ENCODE measurements around the gene SNCA.
A peak's percentile ranks its signal among the peaks of the same experiment; 100 is the strongest.

Gene SNCA

GRCh38 chr4:89752932-89753598 lies 83.9 kb downstream of the SNCA start:
- peak in 1 of 2 donors; percentile 9 for DNase-seq

- DNase-seq = no peak
These were observed 85.5 kb downstream of the SNCA start for GRCh38 chr4:89751416-89751815.

- no peak for DNase-seq
These were observed 90.6 kb downstream of the SNCA start for GRCh38 chr4:89746377-89746776.

DNA sequence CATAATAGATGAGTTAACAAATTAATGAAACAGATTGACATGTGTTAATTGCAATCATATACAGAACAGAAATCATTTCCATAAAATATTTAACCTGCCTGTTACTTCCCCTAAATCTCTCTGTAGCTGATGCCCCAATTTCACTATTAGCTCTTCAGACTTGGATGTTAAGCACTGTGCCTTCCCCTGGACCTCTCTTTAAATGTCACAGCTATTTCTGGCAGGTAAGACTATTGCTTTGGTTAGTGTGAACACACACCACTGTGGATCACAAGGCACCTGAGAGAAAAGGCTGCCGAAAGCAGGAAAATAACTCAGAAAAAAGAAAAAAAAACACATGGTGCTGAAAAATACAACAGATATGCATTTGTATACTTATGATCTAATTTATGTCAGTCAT lies 91.3 kb downstream of the SNCA start:
- DNase-seq = no peak

GRCh38 chr4:89744914-89745313 lies 92.0 kb downstream of the SNCA start:
- no peak for DNase-seq

DNA sequence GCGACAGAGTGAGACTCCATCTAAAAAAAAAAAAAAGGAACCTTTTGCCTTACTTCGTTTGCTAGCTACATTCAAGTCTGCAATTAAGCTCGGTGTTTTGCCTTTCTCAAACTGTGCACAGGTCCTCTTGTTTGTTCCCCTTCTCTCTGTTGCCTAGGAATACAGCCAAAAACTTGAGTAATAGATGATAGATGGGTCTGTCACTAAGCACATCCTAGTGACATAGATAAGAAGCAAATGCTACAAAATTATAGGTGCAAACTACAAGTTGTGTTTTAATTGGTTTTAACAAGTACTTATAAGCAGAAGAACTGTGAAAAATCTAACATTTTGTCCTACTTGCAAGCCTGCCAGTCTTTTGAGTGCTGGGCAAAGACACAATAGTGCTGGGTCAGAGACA lies 95.2 kb downstream of the SNCA start:
- DNase-seq = no peak

DNA sequence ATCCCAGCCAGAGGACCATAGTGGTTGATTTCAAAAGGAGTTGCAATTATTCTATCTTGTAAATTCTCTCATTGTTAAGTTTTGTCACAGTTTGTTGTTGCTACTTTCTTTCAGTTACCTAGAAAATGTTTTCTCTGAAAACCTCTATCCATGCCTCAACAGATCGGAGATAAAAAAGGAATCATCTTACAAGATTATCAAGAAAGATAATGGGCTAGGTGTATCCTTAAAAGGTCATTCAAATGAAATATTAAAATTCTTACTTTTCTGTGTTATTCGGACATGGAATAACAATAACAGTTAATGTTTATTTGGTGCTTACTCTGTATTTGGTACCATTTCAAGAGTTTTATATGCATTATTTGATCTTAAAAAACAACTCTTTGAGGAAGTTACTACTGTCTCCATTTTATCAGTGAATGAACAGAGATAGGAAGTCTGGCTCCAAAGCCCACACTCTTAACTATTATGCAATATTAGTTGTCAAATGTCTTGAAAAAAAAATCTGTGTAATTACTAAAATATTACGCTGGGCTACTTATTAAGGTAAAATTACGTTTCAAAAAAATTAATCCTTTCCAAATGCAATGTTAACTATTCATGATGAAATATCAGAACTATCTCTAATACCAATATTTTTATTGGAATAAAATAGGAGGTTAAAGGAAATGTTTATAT lies 97.5 kb downstream of the SNCA start:
- DNase-seq = no peak

GRCh38 chr4:89737888-89738287 lies 99.1 kb downstream of the SNCA start:
- DNase-seq = no peak

DNA sequence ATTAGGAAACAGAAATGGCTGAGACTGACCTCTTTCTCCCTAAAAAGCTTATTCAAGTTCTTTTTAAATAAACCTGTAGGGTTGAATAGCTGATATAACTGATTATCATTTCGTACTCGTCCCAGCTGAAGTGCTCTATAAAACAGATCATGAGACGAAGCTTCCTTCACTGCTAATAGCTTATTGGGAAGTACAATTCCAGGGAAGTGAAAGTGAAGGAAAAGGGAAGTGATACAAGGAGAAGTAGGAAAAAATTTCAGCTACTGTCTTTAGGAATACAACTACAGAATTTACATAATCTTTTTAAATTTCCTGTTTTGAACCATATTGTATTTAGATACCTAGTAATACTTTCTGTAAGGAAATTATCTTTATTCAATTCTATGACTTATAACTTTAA lies 103.0 kb downstream of the SNCA start:
- no peak for DNase-seq

GRCh38 chr4:89727238-89727637 lies 109.7 kb downstream of the SNCA start:
- no peak for DNase-seq

GRCh38 chr4:89725268-89725667 lies 111.7 kb downstream of the SNCA start:
- no peak for DNase-seq

DNA sequence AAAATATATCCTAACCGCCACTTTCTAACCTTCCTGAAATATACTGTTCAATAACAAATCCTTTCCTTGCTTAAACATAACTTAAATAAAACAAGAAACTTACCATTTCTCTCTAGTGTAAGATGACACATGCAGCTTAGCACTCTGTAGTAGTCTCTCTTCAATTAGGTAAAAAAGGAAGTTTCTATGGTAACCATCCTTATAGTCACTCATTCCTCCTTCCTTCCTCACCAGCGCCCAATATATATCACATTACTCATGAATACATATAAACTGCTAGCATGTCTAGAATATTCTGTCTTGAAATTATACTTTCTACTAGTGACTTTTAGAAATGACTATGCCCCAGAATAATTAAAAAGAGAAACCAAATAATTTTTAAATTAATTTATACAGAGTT lies 112.2 kb downstream of the SNCA start:
- no peak for DNase-seq

- DNase-seq = no peak
These were observed 113.9 kb downstream of the SNCA start for GRCh38 chr4:89723096-89723495.

DNA sequence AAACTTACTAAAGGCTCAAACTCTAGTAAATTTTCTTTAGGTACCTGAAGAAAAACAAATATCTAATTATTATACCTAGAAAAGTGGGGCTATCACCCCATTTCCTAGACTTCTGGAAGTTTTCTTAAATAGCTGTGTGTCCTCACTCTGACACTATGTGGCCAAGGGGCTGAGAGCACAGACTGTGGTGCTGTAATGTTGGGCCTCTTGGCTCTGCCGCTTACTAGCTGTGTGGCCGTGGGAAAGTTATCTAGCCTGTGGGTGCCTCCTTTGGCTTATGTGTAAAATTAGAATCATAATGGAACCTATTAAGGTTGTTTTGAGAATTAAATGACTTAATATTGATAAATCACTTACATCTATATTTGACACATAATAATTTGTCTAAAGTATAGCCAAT lies 114.4 kb downstream of the SNCA start:
- DNase-seq = no peak

DNA sequence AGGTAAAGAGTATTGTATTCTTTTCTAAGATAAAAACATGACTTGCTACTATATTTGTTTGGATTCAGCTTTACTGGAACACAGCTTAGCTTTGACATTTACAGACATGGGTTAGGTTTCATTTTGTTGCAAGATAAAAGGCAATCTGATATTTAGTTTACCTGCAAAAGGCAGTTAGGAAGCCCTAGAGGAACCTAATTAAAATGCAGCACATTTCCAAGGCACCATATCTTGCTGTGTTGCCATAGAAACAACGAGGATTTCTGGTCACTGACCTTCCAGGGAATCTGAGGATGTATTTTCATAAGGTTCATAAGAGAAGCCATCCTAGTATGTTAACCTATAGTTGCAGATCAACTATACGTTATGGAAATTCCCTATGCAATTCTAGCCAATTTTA lies 116.0 kb downstream of the SNCA start:
- DNase-seq = no peak

DNA sequence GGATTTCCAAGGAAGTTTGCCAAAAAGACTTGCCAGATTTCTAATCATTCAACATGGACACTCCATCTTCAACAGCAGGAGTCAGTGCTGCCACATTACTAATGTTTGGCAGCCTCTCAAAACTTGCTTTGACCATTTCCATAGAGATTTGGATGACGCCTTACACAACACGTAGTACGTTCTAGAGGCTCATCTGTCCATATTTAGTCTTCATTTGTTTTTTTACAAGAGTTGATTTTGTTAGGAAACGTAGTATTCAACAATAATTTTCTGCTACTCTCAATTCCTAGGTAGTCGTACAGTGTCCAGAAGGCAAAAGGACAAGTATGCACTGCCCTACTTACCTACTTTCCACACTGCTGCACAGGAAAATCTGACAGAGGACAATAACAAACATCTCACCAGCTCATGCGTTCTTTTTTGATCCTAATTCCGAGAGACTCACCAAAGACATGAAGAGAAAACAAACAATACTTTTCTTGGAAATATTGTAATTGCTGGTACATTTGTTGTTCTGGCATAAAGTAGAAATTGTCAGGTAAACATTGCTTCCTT lies 117.3 kb downstream of the SNCA start:
- no peak for DNase-seq

DNA sequence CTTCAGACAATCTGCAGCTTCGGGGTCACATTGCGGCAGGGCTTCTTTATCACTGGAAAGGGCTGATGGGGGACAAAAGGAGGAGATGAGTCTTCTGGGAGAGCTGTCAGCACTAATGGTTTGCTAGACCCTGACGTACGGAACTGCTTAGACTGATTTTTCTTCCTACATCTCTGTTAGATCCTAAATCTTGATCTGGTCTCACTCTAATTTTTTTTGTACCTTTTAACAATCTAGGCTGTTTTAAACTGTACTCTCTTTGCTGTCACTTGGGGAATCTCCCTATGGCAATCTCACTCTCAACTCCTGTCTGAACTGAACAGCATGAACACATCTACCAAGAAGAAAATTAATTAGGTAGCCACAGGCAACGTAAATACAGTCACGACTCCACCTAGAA lies 120.1 kb downstream of the SNCA start:
- DNase-seq = no peak

DNA sequence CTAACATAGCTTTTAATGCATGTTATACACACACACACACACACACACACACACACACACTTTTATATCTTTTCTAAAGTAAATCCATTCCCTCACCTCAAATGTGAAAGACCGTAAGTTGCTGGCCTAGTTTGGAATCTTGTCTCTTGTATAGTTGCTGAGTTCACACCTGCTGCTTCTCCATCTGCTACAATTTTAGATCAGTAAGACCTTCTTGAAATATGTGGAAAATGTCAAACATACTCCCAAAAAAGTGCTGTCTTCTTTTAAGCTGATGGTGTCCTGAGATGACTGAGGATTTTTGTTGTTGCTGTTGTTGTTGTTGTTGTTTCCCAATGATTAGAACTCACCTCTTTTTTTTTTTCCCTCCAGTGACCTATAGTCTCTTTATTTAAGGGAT lies 121.3 kb downstream of the SNCA start:
- DNase-seq = no peak

DNA sequence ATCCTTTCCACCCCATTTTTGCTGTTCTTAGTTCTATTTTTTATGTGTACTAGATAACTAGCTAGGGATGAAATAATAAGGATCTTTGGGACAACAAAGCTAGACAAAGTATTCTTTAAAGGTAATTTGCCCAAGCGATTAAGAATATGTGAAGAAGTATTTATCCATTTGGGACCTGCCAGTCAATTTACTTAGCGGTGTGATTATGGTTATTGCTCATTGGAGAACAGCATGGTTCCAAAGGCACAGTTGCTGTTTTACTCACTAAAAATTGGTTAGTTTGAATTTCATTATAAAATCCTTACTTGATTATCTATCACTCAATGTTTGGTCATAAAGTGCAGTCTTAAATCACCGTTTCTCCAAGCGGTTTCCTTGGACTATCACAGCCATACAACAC lies 124.1 kb downstream of the SNCA start:
- DNase-seq = no peak

GRCh38 chr4:89712141-89712540 lies 124.8 kb downstream of the SNCA start:
- no peak for DNase-seq

DNA sequence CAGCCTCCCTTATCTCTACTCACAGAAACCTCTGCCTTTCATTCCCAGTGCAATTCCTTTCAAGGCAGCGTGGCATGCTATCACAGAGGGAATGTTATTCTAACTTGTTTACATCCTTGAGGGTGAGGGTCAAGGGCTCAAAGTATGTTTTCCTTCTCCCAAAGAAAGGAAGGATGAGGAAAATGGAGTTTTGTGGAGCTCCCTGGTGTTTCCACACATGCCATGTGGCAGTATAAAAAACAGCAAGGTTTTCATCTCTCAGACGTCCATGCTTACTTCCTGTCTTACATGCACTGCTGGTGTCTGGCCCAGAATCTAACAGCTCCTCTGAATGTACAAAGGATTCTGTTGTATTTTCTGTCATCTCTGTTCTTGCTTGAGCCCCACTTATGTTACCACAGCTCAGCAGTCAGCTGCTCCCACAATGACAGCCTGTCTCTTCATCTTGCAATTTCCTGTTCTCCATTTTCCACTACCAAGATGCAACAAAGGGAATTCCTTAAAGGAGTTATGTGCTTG lies 128.0 kb downstream of the SNCA start:
- DNase-seq = peak in 1 of 2 donors; percentile 37

- DNase-seq = no peak
These were observed 129.5 kb downstream of the SNCA start for GRCh38 chr4:89707467-89707866.

- DNase-seq = no peak
These were observed 132.1 kb downstream of the SNCA start for GRCh38 chr4:89704651-89705395.
